ENCODE measurements around the gene SDC3.

The SDC3 gene

DNA sequence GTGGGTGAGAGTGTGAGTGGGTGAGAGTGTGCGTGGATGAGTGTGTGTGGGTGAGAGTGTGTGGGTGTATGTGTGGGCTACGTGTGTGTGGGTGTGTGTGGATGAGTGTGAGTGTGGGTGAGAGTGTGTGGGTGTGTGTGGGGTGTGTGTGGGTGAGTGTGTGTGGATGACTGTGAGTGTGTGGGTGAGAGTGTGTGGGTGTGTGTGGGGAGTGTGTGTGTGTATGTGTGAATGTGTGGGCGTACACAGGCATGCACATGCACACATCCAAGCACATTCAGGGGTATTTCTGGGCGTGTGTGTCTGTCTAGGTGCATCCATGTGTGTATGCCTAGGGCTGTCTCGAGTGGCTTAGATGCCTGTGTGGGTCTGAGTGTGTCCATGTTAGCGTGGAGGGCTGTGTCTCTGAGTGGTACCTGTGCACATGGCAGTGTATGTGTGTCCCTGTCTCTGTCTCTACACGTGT is 14.0 kb downstream of the SDC3 start:
- TF ChIP-seq POLR2AphosphoS5 (IDR thresholded peaks at IDR 0.05; ENCODE audit: low read depth, low read length): no peak
- TF ChIP-seq FOXP2 (optimal IDR thresholded peaks at IDR 0.05; ENCODE audit: borderline replicate concordance, extremely low read depth, extremely low read length, insufficient read depth): no peak
- TF ChIP-seq SIN3A (IDR thresholded peaks at IDR 0.05; ENCODE audit: borderline replicate concordance, insufficient read depth, low read length): no peak
- TF ChIP-seq TAF1 (IDR thresholded peaks at IDR 0.05; ENCODE audit: borderline replicate concordance, insufficient read depth, low read length): no peak
- TF ChIP-seq, protein P1, sequence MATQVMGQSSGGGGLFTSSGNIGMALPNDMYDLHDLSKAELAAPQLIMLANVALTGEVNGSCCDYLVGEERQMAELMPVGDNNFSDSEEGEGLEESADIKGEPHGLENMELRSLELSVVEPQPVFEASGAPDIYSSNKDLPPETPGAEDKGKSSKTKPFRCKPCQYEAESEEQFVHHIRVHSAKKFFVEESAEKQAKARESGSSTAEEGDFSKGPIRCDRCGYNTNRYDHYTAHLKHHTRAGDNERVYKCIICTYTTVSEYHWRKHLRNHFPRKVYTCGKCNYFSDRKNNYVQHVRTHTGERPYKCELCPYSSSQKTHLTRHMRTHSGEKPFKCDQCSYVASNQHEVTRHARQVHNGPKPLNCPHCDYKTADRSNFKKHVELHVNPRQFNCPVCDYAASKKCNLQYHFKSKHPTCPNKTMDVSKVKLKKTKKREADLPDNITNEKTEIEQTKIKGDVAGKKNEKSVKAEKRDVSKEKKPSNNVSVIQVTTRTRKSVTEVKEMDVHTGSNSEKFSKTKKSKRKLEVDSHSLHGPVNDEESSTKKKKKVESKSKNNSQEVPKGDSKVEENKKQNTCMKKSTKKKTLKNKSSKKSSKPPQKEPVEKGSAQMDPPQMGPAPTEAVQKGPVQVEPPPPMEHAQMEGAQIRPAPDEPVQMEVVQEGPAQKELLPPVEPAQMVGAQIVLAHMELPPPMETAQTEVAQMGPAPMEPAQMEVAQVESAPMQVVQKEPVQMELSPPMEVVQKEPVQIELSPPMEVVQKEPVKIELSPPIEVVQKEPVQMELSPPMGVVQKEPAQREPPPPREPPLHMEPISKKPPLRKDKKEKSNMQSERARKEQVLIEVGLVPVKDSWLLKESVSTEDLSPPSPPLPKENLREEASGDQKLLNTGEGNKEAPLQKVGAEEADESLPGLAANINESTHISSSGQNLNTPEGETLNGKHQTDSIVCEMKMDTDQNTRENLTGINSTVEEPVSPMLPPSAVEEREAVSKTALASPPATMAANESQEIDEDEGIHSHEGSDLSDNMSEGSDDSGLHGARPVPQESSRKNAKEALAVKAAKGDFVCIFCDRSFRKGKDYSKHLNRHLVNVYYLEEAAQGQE (IDR thresholded peaks at IDR 0.05; ENCODE audit: insufficient read depth in 1 of 2, low read depth in 2 of 2, low read length in 2 of 2): no peak

DNA sequence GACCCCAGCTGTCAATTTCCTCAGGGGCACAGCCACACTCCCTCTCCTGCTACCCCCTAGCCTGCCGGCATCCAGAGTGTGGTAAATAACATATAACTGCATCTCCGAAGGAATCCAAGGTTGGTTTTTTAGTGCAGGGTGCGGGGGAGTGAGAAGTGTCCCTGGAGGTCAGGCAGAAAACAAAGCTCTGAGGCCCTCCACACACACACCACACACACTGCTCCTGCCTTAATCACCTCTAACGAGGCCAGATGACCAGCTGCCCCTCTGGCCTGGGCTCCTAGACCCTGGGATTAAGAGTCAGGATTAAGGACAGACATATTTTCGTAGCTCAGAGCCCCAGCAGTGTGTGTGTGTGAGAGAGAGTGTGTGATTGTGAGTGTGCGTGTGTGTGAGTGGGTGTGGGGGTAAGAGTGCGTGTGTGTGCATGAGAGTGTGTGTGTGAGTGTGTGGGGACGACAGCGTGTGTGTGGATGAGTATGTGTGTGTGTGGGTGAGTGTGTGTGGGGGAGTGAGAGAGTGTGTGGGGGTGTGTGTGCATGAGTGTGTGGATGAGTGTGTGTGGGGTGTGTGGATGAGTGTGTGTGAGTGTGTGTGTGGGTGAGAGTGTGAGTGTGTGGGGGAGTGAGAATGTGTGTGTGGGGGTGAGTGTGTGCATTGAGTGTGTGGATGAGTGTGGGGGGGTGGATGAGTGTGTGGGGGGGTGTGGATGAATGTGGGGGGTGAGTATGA is 14.6 kb downstream of the SDC3 start:
- TF ChIP-seq, protein P1 (IDR thresholded peaks at IDR 0.05; ENCODE audit: insufficient read depth in 1 of 2, low read depth in 2 of 2, low read length in 2 of 2): no peak
- no peak for TF ChIP-seq FOXP2 (optimal IDR thresholded peaks at IDR 0.05; ENCODE audit: borderline replicate concordance, extremely low read depth, extremely low read length, insufficient read depth)
- TF ChIP-seq POLR2AphosphoS5 (IDR thresholded peaks at IDR 0.05; ENCODE audit: low read depth, low read length): no peak
- no peak for TF ChIP-seq SIN3A (IDR thresholded peaks at IDR 0.05; ENCODE audit: borderline replicate concordance, insufficient read depth, low read length)
- TF ChIP-seq TAF1 (IDR thresholded peaks at IDR 0.05; ENCODE audit: borderline replicate concordance, insufficient read depth, low read length): no peak

DNA sequence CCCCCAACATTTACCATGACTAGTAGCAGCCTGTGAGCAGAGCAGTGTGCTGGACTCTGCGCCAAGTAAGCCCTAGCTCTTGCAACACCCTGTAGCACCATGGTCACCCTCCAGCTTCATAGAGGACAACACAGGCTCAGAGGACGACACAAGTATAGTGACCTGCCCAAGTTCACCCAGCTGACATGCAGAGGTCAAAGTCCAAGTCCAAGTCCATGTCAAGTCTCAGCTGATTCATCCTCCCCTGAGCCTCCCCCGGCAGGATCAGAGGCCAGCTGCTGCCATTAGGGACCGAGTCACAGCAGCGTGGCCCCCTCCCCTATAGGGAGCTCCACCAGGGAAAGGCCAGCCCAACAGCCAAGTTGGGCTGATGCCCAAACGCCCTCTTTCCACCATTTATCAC is 15.9 kb downstream of the SDC3 start:
- TF ChIP-seq SIN3A (IDR thresholded peaks at IDR 0.05; ENCODE audit: borderline replicate concordance, insufficient read depth, low read length) (no peak), FOXP2 (optimal IDR thresholded peaks at IDR 0.05; ENCODE audit: borderline replicate concordance, extremely low read depth, extremely low read length, insufficient read depth) (no peak), TAF1 (IDR thresholded peaks at IDR 0.05; ENCODE audit: borderline replicate concordance, insufficient read depth, low read length) (no peak), POLR2AphosphoS5 (IDR thresholded peaks at IDR 0.05; ENCODE audit: low read depth, low read length) (no peak)
- TF ChIP-seq, protein P1 (IDR thresholded peaks at IDR 0.05; ENCODE audit: insufficient read depth in 1 of 2, low read depth in 2 of 2, low read length in 2 of 2): no peak

DNA sequence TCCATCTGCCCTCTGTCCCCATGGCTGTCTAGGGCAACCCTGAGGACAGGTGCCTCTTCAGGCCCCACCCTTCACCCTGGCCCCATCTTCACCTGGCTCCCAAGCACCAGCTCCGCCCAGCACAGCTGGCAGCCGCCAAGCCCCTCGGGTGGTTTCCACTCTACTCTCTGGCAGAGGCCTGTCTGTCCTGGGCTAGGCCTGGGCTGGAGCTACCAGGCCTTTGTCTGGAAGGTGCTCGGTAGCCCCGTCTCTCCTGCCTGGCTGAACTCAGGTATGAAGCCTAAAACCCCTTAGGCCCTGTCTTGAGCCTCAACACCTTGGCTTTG is 17.4 kb downstream of the SDC3 start:
- no peak for TF ChIP-seq TAF1 (IDR thresholded peaks at IDR 0.05; ENCODE audit: borderline replicate concordance, insufficient read depth, low read length)
- TF ChIP-seq, protein P1 (IDR thresholded peaks at IDR 0.05; ENCODE audit: insufficient read depth in 1 of 2, low read depth in 2 of 2, low read length in 2 of 2): no peak
- TF ChIP-seq POLR2AphosphoS5 (IDR thresholded peaks at IDR 0.05; ENCODE audit: low read depth, low read length): no peak
- no peak for TF ChIP-seq FOXP2 (optimal IDR thresholded peaks at IDR 0.05; ENCODE audit: borderline replicate concordance, extremely low read depth, extremely low read length, insufficient read depth)
- no peak for TF ChIP-seq SIN3A (IDR thresholded peaks at IDR 0.05; ENCODE audit: borderline replicate concordance, insufficient read depth, low read length)

All from PFSK-1 (cell line).